Measurements from ENCODE around the gene ADAMTS17. TPM values are rescaled to one million over a fixed set of nuclear protein-coding genes. Genes with fewer than 3 reads are reported as not detected.

The ADAMTS17 gene
- total and polyA plus RNA-seq, 9 of the 15 experiments (the other 6 are each of a cell fraction or from before 2014, with no cell fraction given) = 0.01 to 0.14 (median 0.07) TPM; not detected in 6

GRCh38 chr15:100129677-100130076, 212.1 kb downstream of the ADAMTS17 start (continued):
- TF ChIP-seq HOMEZ (CRISPR knock-in tag; IDR thresholded peaks at IDR 0.05) (no peak), MIER1 (IDR thresholded peaks at IDR 0.05; ENCODE audit: low read depth) (no peak), TOE1 (IDR thresholded peaks at IDR 0.05; ENCODE audit: borderline replicate concordance) (peak; percentile 51; the same call in 1 of the 2 replicates), TOE1 (CRISPR knock-in tag; IDR thresholded peaks at IDR 0.05; ENCODE audit: borderline replicate concordance, low read depth) (no peak), POLR3A (IDR thresholded peaks at IDR 0.05; ENCODE audit: borderline replicate concordance, extremely low read depth, insufficient read depth, insufficient read length) (no peak), SRSF9 (IDR thresholded peaks at IDR 0.05; ENCODE audit: borderline replicate concordance, low read depth, low read length) (no peak), USF2 (CRISPR knock-in tag; IDR thresholded peaks at IDR 0.05) (peak; percentile 51), PTRF (tag; IDR thresholded peaks at IDR 0.05) (no peak), MTA2 (IDR thresholded peaks at IDR 0.05; ENCODE audit: low read depth) (no peak), ZNF76 (CRISPR knock-in tag; IDR thresholded peaks at IDR 0.05; ENCODE audit: borderline replicate concordance) (no peak), ADNP (tag; IDR thresholded peaks at IDR 0.05) (no peak), TFE3 (CRISPR knock-in tag; IDR thresholded peaks at IDR 0.05) (peak; percentile 82)
